ENCODE results near the gene CALR3.
A peak's percentile ranks its signal among the peaks of the same experiment; 100 is the strongest.
"Not testable (repeated sequence)": the region's sequence is repeated elsewhere in the genome, so short reads cannot be mapped to it uniquely, and the experiment has no call there.

The CALR3 gene

GRCh38 chr19:16509141-16510061, 13.4 kb upstream of the CALR3 start:
- H3K9me3 ChIP-seq (replicated peaks; ENCODE audit: low read length): no peaks in the 10 kb centered on the region
- H3K9ac ChIP-seq (ENCODE audit: low read depth, low read length): no peak overlapping the region
- H3K4me3 ChIP-seq (ENCODE audit: low read length): no peak overlapping the region
- H3K27me3 ChIP-seq (ENCODE audit: control insufficient read depth, insufficient read depth, low read length): no peaks in the 10 kb centered on the region
- peaks cover 12% of the 10 kb centered on the region for H3K36me3 ChIP-seq (ENCODE audit: insufficient read depth, low read length)
- peaks cover 3% of the 10 kb centered on the region for H3K4me1 ChIP-seq (ENCODE audit: control insufficient read depth, insufficient read depth, low read length)
- H3K4me2 ChIP-seq (ENCODE audit: low read length): no peak overlapping the region

- no peak overlapping the region for H3K9ac ChIP-seq (ENCODE audit: low read depth, low read length)
- H3K4me2 ChIP-seq (ENCODE audit: low read length): no peak overlapping the region
- H3K36me3 ChIP-seq (ENCODE audit: insufficient read depth, low read length): peaks cover 19% of the 10 kb centered on the region
- no peak overlapping the region for H3K4me3 ChIP-seq (ENCODE audit: low read length)
- no peaks in the 10 kb centered on the region for H3K27me3 ChIP-seq (ENCODE audit: control insufficient read depth, insufficient read depth, low read length)
- H3K4me1 ChIP-seq (ENCODE audit: control insufficient read depth, insufficient read depth, low read length): peaks cover 3% of the 10 kb centered on the region
- H3K9me3 ChIP-seq (replicated peaks; ENCODE audit: low read length): no peaks in the 10 kb centered on the region
Observed at GRCh38 chr19:16508546-16508945, 12.6 kb upstream of the CALR3 start.

DNA sequence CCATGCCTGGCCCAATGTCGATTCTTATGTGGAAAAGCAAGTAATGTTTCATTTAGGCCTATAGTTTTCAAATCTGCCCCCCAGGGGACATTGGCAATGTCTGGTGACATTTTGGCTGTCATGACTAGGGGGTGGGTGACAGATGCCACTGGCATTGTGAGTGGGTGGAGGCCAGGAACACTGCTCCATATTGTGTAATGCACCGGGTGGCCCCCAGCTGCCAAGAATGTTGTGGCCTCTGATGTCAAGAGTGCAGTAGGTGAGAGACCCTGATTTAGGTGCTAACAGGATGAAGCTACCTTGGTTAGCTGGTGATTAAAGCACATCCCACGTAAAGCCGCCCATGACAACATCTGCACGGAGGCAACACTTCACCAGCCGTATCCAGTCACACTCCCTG, 11.0 kb upstream of the CALR3 start:
- no peak overlapping the region for H3K9ac ChIP-seq (ENCODE audit: low read depth, low read length)
- no peak overlapping the region for H3K4me2 ChIP-seq (ENCODE audit: low read length)
- peaks cover 3% of the 10 kb centered on the region for H3K4me1 ChIP-seq (ENCODE audit: control insufficient read depth, insufficient read depth, low read length)
- H3K4me3 ChIP-seq (ENCODE audit: low read length): no peak overlapping the region
- H3K36me3 ChIP-seq (ENCODE audit: insufficient read depth, low read length): peaks cover 24% of the 10 kb centered on the region
- H3K27me3 ChIP-seq (ENCODE audit: control insufficient read depth, insufficient read depth, low read length): no peaks in the 10 kb centered on the region
- H3K9me3 ChIP-seq (replicated peaks; ENCODE audit: low read length): no peaks in the 10 kb centered on the region

DNA sequence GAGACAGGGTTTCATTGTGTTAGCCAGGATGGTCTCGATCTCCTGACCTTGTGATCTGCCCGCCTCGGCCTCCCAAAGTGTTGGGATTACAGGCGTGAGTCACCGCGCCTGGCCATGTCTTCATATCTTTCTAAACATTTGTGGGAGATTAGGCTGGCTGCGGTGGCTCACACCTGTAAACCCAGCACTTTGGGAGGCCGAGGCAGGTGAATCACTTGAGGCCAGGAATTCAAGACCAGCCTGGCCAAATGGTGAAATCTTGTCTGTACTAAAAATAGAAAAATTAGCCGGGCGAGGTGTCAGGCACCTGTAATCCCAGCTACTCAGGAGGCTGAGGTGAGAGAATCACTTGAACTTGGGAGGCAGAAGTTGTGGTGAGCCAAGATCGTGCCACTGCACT, 10.2 kb upstream of the CALR3 start:
- not testable (repeated sequence) for H3K9ac ChIP-seq (ENCODE audit: low read depth, low read length); H3K27me3 ChIP-seq (ENCODE audit: control insufficient read depth, insufficient read depth, low read length); H3K4me2 ChIP-seq (ENCODE audit: low read length); H3K4me3 ChIP-seq (ENCODE audit: low read length); H3K4me1 ChIP-seq (ENCODE audit: control insufficient read depth, insufficient read depth, low read length); H3K9me3 ChIP-seq (replicated peaks; ENCODE audit: low read length)
- peaks cover 25% of the 10 kb centered on the region for H3K36me3 ChIP-seq (ENCODE audit: insufficient read depth, low read length)

GRCh38 chr19:16504271-16504670, 8.3 kb upstream of the CALR3 start:
- no peak overlapping the region for H3K4me3 ChIP-seq (ENCODE audit: low read length)
- no peak overlapping the region for H3K4me2 ChIP-seq (ENCODE audit: low read length)
- peaks cover 3% of the 10 kb centered on the region for H3K4me1 ChIP-seq (ENCODE audit: control insufficient read depth, insufficient read depth, low read length)
- H3K36me3 ChIP-seq (ENCODE audit: insufficient read depth, low read length): peaks cover 21% of the 10 kb centered on the region
- no peak overlapping the region for H3K9ac ChIP-seq (ENCODE audit: low read depth, low read length)
- H3K27me3 ChIP-seq (ENCODE audit: control insufficient read depth, insufficient read depth, low read length): no peaks in the 10 kb centered on the region
- H3K9me3 ChIP-seq (replicated peaks; ENCODE audit: low read length): no peaks in the 10 kb centered on the region

DNA sequence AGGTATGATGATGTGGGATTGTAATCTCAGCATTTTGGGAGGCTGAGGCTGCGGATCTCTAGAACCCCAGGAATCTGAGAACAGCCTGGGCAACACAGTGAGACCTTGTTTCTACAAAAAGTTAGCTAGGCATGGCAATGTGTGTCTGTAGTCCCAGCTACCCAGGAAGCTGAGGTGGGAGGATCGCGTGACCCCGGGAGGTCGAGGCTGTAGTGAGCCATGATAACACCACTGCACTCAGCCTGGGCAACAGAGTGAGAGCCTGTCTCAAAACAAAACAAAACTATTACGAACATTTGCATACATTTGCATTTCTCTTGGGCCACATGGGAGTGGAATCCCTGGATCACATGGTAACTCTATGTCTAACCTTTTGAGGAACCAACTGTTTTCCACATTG, 1.9 kb upstream of the CALR3 start:
- peaks cover 8% of the 10 kb centered on the region for H3K36me3 ChIP-seq (ENCODE audit: insufficient read depth, low read length)
- no peaks in the 10 kb centered on the region for H3K27me3 ChIP-seq (ENCODE audit: control insufficient read depth, insufficient read depth, low read length)
- H3K4me3 ChIP-seq (ENCODE audit: low read length): no peak overlapping the region
- no peak overlapping the region for H3K9ac ChIP-seq (ENCODE audit: low read depth, low read length)
- H3K9me3 ChIP-seq (replicated peaks; ENCODE audit: low read length): no peaks in the 10 kb centered on the region
- no peak overlapping the region for H3K4me2 ChIP-seq (ENCODE audit: low read length)
- peaks cover 16% of the 10 kb centered on the region for H3K4me1 ChIP-seq (ENCODE audit: control insufficient read depth, insufficient read depth, low read length)

GRCh38 chr19:16497042-16497441, 1.1 kb upstream of the CALR3 start:
- peaks cover 16% of the 10 kb centered on the region for H3K4me1 ChIP-seq (ENCODE audit: control insufficient read depth, insufficient read depth, low read length)
- peak overlapping the region; percentile 86 for H3K4me2 ChIP-seq (ENCODE audit: low read length)
- no peaks in the 10 kb centered on the region for H3K27me3 ChIP-seq (ENCODE audit: control insufficient read depth, insufficient read depth, low read length)
- no peaks in the 10 kb centered on the region for H3K9me3 ChIP-seq (replicated peaks; ENCODE audit: low read length)
- H3K9ac ChIP-seq (ENCODE audit: low read depth, low read length): peak overlapping the region; percentile 77
- H3K4me3 ChIP-seq (ENCODE audit: low read length): peak overlapping the region; percentile 88
- H3K36me3 ChIP-seq (ENCODE audit: insufficient read depth, low read length): peaks cover 8% of the 10 kb centered on the region

DNA sequence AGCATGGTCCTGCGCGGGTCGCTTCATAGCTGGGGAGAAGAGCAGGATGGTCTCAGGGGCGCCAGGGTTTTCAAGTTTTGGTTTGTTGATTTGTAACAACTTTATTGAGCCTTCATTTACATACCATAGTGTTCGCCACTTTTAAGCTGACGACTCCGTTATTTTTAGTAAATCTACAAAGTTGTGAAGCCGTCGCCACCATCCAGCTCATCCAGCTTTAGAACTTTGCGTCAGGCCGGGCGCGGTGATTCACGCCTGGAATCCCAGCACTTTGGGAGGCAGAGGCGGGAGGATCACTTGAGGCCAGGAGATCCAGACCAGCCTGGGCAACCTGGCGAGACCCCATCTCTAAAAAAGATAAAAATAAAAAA, 631 bp upstream of the CALR3 start:
- Histone ChIP-seq H3K36me3 (ENCODE audit: insufficient read depth, low read length) (peaks cover 8% of the 10 kb centered on the region), H3K9me3 (replicated peaks; ENCODE audit: low read length) (no peaks in the 10 kb centered on the region), H3K4me2 (ENCODE audit: low read length) (peak overlapping the region; percentile 86), H3K9ac (ENCODE audit: low read depth, low read length) (peak overlapping the region; percentile 77), H3K4me3 (ENCODE audit: low read length) (peak overlapping the region; percentile 88), H3K27me3 (ENCODE audit: control insufficient read depth, insufficient read depth, low read length) (no peaks in the 10 kb centered on the region), H3K4me1 (ENCODE audit: control insufficient read depth, insufficient read depth, low read length) (peaks cover 16% of the 10 kb centered on the region)

- H3K4me2 ChIP-seq (ENCODE audit: low read length); H3K9me3 ChIP-seq (replicated peaks; ENCODE audit: low read length); H3K27me3 ChIP-seq (ENCODE audit: control insufficient read depth, insufficient read depth, low read length); H3K9ac ChIP-seq (ENCODE audit: low read depth, low read length); H3K4me3 ChIP-seq (ENCODE audit: low read length); H3K36me3 ChIP-seq (ENCODE audit: insufficient read depth, low read length); H3K4me1 ChIP-seq (ENCODE audit: control insufficient read depth, insufficient read depth, low read length): not testable (repeated sequence)
Observed at GRCh38 chr19:16486476-16486875, 9.5 kb downstream of the CALR3 start.

DNA sequence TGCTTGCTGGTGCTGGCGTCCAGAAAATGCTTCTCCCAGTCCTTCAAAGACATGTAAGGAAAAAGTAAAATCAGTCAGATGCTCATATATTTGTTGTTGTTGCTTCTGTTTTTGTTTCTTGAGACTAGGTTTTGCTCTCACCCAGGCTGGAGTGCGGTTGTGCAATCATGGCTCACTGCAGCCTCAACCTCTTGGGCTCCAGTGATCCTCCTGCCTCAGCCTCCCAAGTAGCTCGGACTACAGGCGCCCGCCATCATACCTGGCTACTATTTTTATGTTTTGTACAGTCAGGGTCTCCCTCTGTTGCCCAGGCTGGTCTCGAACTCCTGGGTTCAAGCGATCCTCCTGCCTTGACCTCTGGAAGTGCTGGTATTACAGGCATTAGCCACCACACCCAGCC, 13.2 kb downstream of the CALR3 start:
- no peaks in the 10 kb centered on the region for H3K36me3 ChIP-seq (ENCODE audit: insufficient read depth, low read length)
- H3K4me1 ChIP-seq (ENCODE audit: control insufficient read depth, insufficient read depth, low read length): no peaks in the 10 kb centered on the region
- H3K4me2 ChIP-seq (ENCODE audit: low read length): no peak overlapping the region
- H3K9ac ChIP-seq (ENCODE audit: low read depth, low read length): no peak overlapping the region
- H3K27me3 ChIP-seq (ENCODE audit: control insufficient read depth, insufficient read depth, low read length): no peaks in the 10 kb centered on the region
- no peak overlapping the region for H3K4me3 ChIP-seq (ENCODE audit: low read length)
- H3K9me3 ChIP-seq (replicated peaks; ENCODE audit: low read length): no peaks in the 10 kb centered on the region

DNA sequence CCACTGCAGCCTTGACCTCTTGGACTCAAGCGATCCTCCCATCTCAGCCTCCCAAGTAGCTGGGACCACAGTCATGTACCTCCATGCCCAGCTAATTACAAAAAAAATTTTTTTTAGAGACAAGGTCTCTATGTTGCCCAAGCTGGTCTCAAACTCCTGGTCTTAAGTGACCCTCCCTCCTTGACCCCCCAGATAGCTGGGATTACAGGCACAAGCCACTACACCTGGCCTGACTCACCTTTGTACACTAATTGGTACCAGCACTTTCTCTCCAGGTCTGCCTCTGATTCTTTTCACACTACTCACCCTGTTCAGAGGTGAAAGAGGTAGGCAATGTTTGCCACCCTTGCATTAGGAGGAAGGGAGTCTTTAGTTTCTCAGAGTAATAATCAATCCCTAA, 18.7 kb downstream of the CALR3 start:
- Histone ChIP-seq H3K27me3 (ENCODE audit: control insufficient read depth, insufficient read depth, low read length) (no peaks in the 10 kb centered on the region), H3K9ac (ENCODE audit: low read depth, low read length) (no peak overlapping the region), H3K4me1 (ENCODE audit: control insufficient read depth, insufficient read depth, low read length) (peaks cover 3% of the 10 kb centered on the region), H3K4me2 (ENCODE audit: low read length) (no peak overlapping the region), H3K9me3 (replicated peaks; ENCODE audit: low read length) (no peaks in the 10 kb centered on the region), H3K4me3 (ENCODE audit: low read length) (no peak overlapping the region), H3K36me3 (ENCODE audit: insufficient read depth, low read length) (no peaks in the 10 kb centered on the region)

DNA sequence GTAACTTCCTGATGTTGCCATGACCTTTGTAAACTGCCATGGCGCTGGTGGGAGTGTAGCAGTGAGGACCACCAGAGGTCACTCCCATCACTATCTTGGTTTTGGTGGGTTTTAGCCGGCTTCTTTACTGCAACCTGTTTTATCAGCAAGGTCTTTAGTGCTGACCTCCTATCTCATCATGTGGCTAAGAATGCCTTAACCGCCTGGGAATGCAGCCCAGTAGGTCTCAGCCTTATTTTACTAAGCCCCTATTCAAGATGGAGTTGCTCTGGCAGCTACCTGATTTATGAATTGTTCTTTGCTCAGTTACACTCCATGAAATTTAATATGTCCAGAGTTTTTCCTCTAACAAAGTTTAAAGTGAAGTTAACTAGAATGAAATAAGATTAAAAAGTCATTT, 19.6 kb downstream of the CALR3 start:
- no peak overlapping the region for H3K9ac ChIP-seq (ENCODE audit: low read depth, low read length)
- peaks cover 5% of the 10 kb centered on the region for H3K4me1 ChIP-seq (ENCODE audit: control insufficient read depth, insufficient read depth, low read length)
- H3K4me3 ChIP-seq (ENCODE audit: low read length): no peak overlapping the region
- no peaks in the 10 kb centered on the region for H3K9me3 ChIP-seq (replicated peaks; ENCODE audit: low read length)
- no peak overlapping the region for H3K4me2 ChIP-seq (ENCODE audit: low read length)
- H3K36me3 ChIP-seq (ENCODE audit: insufficient read depth, low read length): no peaks in the 10 kb centered on the region
- no peaks in the 10 kb centered on the region for H3K27me3 ChIP-seq (ENCODE audit: control insufficient read depth, insufficient read depth, low read length)

All from skeletal muscle satellite cell (primary cell).